GM19468 (cell line): ENCODE data around the gene SGPL1.
"Not testable (repeated sequence)": the region's sequence is repeated elsewhere in the genome, so short reads cannot be mapped to it uniquely, and the experiment has no call there.

ENCODE experiments used
- ATAC-seq: cut with Tn5 transposase; IDR thresholded peaks from one replicate; pipeline ENCODE4 v1.9.1; 2021; ENCODE audit warnings: mild to moderate bottlenecking, moderate library complexity, moderate number of reproducible peaks; ENCODE audit not compliant: unreplicated experiment; ENCODE audit errors: extremely low read depth

The SGPL1 gene

DNA sequence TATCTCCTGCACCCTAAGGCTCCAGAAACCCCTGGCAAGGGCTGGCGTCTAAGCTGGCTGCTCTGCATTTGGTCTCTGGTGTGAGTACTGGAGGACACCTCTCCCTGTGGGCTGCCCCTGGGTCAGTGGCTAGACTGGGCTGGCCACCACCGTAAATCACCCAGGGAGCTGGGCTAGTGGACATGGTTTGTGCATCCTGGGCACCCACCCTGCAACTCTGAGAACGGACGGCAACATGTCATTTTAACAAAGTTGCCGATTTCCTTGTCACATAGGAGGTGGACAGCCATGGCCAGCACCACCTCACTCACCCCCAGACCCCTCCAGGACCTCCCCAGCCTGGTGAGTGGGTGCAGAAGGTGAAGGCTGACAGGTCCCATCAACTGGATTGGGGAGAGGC, 99.5 kb downstream of the SGPL1 start:
- ATAC-seq, result no peak

DNA sequence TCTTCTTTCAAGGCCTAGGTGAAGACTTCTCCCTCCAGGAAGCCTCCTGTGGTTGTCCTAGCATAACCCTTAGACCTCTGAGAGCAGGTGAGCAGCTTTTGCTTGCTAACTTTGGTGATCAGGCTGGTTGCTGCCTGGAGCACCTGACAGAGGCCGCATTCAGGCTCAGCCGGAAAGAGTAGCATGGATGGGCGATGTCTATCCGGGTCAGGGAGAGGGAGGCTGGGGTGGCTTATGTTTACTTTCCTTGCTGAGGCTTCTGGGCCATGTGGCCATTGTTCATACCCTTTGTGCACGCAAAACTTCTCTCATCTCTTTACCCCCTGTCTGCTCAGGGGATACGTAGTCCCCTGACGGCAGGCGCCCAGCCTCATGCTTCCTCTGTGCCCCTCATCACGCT, 100.1 kb downstream of the SGPL1 start:
- no peak for ATAC-seq

DNA sequence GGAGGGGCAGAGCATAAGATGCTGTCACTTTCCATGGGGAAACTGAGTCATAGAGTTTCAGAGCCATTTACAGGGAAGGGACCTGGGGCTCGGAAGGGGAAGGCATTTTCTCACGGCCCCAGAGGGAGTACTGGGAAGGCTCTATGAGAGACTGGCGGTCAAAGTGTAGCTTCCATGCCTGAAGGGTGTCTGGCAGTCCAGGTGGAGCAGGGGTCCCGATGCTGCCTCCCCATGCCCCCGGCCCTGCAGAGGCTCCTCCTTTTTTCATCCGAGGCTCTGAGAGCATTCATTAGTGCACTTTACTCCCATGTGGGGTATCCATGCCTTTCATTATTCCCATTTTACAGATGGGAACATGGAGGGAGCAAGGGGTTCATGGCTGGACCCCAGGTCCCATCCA, 100.5 kb downstream of the SGPL1 start:
- ATAC-seq, result no peak

DNA sequence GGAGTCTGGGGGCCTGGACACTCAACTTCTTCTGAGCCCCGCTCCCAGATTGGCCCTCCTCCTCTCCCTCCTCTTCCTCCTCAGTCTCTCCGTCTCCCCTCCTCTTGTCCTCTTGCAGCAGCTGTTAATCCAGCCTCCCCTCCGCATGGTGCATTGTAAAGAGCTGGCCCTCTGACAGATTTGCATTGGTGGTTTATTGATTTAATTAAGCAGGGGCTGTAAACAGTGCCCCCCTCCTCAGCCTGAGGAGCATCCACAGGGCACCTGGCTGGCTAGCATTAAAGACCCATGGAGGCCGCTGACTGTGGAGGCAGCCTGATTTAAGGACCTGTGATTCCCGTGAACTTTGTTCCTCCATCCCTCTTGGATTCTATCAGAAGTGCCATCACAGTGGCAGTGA, 101.5 kb downstream of the SGPL1 start:
- no peak for ATAC-seq

DNA sequence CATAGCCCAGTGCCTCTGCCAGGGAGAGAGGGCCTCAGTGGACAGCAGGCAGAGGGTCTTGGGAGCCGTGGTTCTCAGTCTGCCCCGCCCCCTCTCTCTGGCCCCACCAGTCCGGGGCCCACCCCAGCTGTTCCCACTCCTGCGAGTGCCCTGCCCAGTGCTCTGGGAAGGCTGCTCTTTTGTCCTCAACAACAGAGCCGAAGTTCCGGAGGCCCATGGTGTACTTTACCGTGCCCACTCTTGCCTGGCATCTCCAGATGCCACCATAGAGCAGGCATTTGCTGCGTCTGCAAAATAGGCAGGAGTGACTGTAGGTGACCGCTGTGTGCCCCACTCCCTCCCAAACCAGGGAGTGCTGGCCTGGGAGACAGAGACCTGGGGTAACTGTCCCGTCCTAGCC, 101.9 kb downstream of the SGPL1 start:
- no peak for ATAC-seq

DNA sequence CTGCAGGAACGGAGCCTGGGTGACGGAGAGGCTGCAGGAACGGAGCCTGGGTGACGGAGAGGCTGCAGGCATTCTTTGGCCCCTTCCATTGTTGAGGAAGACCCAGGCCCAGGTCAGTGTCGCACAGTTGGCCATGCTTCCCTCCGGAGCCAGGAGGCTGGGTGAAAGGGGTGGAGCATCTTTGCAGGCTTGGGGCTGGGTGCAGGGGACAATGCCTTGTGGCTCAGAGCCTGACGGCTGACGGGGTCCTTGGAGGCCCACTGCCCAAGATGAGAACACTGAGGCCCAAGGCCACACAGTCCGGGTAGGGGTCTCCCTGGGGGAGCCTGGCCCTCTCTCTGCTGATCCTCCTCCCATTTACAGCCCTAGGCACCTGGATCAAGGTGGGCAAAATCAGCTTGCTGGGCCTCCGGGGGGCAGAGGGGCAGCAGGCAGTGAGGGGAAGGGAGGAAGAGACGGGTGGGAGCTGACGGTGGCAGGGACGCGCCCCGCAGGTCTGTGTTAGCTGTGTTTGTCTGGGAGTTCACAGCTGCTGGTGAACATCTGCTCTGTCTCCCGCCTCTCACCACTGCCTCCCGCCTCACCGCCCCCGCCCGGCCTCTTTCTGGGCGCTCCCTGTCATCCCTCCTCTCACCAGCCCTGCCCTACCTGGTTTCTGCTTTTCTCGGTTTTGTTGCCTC, 103.2 kb downstream of the SGPL1 start:
- ATAC-seq, result no peak

DNA sequence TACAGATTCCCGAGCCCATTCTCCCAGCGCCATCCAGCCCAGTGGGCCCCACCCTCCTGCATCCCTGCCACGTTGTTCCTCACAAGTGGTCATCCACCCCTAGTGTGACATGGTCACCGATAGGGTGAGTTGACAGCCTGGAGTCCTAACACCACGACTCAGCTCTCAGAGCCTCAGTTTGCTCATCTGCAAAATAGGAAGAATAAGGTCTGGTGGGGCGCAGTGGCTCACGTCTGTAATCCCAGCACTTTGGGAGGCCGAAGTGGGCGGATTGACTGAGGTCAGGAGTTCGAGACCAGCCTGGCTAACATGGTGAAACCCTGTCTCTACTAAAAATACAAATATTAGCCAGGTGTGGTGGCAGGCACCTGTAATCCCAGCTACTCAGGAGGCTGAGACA, 104.2 kb downstream of the SGPL1 start:
- not testable (repeated sequence) for ATAC-seq

DNA sequence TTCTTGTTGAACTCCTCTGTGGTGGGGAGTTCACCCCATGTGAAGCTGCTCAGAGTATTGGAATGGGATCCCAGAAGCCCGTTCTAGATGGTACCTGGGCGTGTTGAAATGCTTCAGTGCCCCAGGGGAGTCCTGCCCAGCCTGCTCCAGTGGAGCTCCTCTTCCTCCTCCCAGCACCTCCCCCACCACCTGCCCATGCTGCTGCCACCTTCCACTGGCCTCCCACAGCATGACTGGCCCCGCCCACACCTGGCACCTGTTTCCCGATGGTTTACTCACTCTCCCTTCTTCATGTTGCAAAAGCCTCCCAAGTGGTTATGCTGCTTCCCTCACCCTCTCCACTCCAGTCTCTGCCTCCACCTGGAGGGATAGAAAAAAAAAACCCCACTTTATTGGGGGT, 104.8 kb downstream of the SGPL1 start:
- ATAC-seq, result no peak

DNA sequence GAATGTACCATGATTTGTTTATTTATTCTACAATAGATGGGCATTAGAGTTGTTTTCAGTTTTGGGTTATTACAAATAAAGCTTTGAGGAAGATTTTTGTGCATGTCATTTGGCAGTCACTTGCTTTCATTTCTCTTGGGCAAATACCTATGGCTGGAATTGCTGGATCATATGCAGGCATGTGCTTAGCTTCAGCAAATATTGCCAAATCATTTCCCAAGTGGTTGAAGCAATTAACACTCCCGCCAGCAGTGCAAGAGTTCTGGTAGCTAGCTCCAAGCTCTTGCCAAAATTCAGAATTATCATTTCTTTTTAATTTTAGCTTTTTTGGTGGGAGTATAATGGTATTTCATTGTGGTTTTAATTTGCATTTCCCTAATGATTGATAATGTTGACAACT, 105.5 kb downstream of the SGPL1 start:
- no peak for ATAC-seq

DNA sequence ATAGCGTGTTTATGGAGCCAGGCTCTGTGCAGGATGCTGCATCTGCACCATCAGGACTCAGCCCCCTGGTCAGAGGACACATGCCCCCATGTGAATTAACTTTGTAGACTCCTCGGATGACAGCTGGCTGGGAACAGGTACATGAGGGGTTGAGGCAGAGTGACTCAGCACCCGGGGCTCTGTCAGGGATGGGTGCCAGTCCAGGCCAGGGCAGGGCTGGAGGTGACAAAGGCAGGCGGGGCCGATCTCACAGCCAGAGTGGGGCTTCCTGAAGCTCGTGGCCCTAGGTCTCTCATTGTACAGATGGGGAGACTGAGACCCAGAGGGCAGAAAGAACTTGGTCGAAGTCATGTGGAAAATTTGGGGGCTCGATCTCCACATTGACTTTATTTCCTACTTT, 107.9 kb downstream of the SGPL1 start:
- ATAC-seq, result no peak

DNA sequence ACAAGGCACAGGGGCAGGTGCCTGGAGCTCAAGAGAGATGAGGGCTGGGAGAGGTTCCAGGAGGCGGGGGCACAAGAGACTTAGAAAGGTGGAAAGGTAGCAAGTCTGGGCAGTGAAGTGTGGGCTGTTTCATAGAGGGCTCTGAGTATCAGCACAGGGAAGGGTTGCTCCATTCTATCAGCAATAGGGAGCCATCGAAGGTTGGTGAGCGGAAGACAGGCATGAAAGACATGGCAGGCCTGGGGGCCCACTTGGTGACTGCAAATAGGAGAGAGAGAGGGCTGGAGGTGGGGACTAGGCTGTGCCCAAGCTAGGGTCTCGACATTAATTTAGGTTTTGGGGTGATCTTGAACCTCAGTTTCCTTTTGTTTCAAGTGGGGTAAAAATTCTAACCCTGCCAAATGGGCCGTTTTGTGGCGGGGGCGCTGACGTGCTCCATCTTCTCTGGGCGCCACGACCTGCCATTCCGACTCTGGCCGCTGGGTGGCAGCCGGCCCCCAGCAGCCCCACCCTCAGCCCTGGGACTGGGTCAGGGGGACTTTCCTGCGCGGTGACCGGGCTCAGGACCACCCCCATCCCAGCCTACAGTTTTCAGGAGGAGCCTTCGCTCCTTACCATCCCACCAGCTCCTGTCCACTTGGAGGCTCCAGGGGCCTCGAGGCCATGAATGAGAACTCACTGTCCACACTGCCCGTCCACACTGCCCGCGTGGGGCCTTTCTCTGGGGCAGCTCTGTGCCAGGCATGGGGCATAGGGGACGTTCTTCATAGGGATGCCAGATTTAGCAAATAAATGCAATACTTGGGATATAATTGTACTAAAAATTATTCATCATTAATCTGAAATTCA, 109.9 kb downstream of the SGPL1 start:
- ATAC-seq, result no peak

DNA sequence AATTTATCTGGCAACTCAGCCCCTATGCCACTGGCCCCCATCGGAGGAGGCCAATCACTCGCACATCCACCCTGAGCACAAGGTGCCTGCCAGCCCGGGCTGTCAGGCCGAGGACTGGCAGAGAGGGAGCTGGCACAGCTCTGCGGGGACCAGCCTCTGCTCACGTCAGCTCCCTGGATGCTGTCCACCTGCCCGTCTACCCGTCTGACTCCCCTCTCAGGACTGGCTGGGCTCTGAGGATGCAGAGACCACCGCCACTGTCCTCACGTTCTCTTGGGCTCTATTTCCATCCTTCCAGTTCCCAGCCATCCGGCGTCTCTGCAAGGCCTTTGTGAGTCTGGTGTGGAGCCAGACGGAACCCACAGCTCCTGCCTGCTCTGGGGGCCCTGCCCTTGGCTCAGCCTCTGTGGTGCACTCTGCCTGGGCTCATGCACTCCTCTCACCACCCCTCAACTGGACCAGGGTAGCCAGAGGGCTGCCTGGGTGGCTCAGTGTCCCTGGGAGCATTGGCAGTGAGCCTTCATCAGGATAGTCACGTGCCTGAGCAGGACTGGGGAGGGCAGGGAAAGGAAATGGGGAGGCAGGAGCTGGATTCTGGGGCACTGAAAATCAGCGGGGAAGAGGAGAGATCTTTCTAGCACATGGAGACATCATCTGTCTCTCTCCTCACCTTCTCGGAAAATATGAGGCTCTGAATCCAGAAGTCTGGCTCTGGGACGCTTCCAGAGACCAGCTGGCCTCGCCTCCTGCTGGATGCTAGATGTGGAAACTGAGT, 110.7 kb downstream of the SGPL1 start:
- ATAC-seq, result no peak

DNA sequence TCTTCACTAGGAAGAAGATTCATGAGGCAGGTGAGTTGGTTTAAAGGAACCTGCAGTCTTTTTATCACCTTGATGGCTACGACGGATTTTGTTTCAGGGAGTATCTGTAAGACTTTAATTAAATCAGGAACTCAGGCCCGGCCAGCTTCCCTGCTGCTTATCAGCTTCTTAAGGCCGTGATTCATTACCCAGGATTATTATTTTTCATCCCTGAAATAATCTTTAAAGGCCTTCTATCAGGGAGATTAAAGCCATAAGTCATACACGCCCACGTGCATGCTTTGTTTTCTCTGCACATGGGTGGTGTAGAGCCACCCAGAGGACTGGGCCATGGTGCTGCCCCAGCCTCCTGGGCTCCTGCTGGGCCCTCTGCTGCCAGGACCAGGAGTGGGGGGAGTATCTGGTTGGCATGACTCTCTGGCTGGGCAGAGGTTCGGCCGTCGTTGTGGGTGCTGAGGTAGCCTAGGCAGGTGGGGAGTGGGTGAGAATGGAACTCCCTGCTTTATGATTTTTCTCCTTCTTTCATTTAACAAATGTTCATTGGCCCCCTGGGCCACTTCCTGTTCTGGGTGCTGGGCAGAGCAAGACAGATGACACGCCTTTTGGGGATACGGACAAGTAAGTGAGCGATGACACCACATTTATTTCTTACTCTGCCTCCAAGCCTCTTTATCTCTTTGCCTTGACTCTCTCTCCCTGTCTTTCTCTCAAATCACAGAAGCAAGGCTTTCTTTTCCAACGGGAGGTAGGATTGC, 111.6 kb downstream of the SGPL1 start:
- ATAC-seq, result no peak

DNA sequence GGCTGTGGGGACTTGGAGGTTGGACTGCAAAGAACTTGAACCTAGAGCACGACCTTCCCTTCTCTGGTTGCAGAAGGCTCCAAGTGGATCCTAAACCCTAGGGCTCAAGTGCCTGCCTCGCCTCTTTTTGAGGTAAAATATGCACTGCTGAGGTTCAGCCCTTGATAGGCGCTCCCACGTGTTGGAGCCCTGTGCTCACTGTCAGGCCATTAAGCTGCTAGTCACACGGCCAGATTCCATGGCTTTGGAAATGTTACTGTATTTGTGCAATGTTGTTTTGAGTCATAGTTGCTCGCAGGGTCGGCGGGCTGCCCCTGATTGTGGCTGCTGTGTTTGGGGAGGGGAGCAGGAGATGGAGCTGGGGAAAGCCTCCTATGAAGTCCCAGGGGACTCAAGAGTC, 112.4 kb downstream of the SGPL1 start:
- ATAC-seq, result no peak

DNA sequence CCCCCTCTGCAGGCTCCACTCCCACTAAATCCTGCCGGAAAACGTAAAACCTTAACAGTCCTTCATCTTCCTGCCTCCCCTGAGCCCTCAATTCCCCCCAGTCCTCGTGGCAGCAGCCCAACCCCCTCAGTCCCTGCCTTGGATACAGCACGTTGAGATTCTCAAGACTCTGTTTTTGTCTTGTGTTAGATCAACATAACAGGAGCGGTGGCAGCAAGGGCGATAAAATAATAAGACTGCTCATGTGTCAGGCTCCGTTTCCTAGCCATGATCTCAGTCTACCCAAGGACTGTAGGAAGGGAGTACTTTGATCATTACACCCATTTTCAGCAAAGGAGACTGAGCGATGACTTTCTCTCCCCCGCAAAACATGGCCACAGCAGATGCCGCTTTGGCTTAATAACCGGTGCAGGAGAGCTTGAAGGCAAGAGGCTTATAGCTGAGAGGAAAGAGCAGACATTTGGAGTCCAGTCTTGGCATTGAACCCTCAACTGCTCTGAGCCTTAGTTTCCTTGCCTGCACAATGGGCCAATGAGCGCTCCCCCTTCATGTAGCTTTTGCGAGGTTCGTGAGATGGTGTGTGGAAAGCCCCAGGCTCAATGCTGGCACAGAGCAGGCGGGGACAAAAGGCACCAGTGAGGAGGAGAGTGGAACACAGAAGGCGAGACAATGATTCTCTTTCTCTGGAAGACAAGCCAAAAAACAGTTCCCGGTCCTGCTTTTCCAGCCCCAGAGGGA, 114.7 kb downstream of the SGPL1 start:
- no peak for ATAC-seq
